ENCODE results near the gene KCNN4.
"Not testable (repeated sequence)": the region's sequence is repeated elsewhere in the genome, so short reads cannot be mapped to it uniquely, and the experiment has no call there.

The KCNN4 gene

DNA sequence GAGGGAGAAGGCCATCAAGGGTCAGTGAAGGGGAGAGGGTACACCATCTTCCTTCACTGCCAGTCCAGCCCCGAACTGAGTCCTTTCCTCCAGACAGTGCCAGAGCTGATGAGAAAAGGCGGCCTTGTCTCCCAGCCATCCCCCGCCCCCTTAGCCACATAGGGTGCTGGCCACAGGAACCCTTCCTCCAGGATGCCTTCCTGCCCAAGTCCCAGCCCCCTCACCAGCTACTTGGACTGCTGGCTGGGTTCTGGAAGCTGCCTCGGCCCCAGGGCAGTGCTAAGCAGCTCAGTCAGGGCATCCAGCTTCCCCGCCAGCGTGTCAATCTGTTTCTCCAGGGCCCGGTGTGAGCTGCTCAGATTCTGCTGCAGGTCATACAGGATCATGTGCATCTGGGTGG lies 13.5 kb downstream of the KCNN4 start:
- Histone ChIP-seq H3K4me3 (ENCODE audit: low read depth, low read length) (no peak overlapping the region), H3K9ac (ENCODE audit: low read depth, low read length) (no peak overlapping the region), H3K9me3 (ENCODE audit: control insufficient read depth, insufficient read depth, low read length) (no peaks in the 10 kb centered on the region), H3K4me1 (ENCODE audit: control insufficient read depth, insufficient read depth, low read length) (peaks cover 3% of the 10 kb centered on the region), H3K27me3 (ENCODE audit: control insufficient read depth, insufficient read depth, low read length) (peaks cover 20% of the 10 kb centered on the region), H3K36me3 (ENCODE audit: control insufficient read depth, insufficient read depth, low read length) (no peaks in the 10 kb centered on the region)

DNA sequence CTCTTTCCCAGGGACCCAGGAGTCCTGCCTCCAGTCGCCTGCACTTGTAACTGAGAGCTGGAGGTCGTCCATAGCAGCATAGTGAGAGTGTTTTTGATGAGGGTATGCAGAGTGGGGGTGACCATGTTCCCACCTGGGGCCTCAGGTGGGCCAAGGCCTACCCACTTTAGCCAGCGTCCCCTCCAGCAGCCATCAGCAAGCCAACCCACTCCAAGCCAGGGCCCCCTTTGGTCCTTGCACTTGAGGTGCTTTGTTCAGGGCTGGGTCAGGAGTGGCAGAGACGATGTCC lies 14.1 kb downstream of the KCNN4 start:
- Histone ChIP-seq H3K36me3 (ENCODE audit: control insufficient read depth, insufficient read depth, low read length) (no peaks in the 10 kb centered on the region), H3K4me3 (ENCODE audit: low read depth, low read length) (no peak overlapping the region), H3K9ac (ENCODE audit: low read depth, low read length) (no peak overlapping the region), H3K27me3 (ENCODE audit: control insufficient read depth, insufficient read depth, low read length) (peaks cover 14% of the 10 kb centered on the region), H3K9me3 (ENCODE audit: control insufficient read depth, insufficient read depth, low read length) (no peaks in the 10 kb centered on the region), H3K4me1 (ENCODE audit: control insufficient read depth, insufficient read depth, low read length) (peaks cover 3% of the 10 kb centered on the region)

DNA sequence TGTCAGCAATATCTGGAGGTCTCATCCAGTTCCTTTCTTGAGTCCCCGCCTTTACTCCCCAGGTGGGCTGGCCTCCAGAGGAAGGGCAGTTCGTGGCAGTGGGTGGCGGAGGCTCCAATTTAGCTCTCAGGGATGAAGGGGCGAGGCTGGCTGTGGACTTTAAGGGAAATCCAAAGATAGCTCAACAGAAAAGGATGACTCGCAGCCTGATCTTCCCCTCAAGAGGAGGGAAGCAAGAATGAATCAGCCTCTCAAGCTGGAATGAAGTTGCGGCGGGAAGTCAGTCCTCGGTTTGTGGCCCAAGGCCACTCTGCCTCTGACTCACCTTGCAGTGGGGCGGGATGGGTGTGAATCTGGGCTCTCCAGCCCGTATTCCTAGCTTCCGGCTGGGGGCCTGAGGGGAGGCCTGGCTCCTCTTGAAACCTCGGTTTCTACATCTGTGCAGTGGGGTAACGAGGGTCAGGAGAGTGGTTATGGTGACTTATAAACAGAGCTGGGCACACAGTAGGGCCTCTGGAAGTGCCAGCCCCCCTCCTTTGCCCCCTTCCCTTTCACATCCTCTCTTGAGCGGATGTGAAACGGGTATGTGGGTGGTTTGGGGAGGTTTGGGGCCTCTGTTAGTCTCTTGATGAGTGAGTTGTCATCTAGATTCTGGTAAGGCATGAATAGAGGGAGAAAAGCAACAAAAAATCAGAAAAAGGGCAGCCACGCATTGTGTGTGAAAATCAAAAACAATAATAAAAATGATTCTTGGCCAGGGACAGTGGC lies 15.5 kb downstream of the KCNN4 start:
- Histone ChIP-seq H3K36me3 (ENCODE audit: control insufficient read depth, insufficient read depth, low read length) (no peaks in the 10 kb centered on the region), H3K9me3 (ENCODE audit: control insufficient read depth, insufficient read depth, low read length) (no peaks in the 10 kb centered on the region), H3K4me1 (ENCODE audit: control insufficient read depth, insufficient read depth, low read length) (peaks cover 3% of the 10 kb centered on the region), H3K27me3 (ENCODE audit: control insufficient read depth, insufficient read depth, low read length) (peaks cover 4% of the 10 kb centered on the region), H3K9ac (ENCODE audit: low read depth, low read length) (no peak overlapping the region), H3K4me3 (ENCODE audit: low read depth, low read length) (no peak overlapping the region)

DNA sequence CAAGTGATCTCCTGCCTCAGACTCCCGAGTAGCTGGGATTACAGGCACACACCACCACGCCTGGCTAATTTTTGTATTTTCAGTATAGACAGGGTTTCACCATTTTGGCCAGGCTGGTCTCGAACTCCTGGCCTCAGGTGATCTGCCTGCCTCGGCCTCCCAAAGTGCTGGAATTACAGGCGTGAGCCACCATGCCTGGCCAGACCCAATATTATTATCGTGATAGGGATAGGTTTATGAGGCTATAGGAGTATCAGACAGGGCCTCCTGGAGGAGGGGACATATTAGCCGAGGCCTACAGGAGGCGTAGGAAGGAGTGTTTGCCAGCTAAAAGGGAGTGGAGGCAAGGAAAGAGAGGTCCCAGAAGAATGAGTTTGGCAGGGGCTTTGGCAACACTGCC lies 16.1 kb downstream of the KCNN4 start:
- not testable (repeated sequence) for H3K27me3 ChIP-seq (ENCODE audit: control insufficient read depth, insufficient read depth, low read length); H3K9ac ChIP-seq (ENCODE audit: low read depth, low read length); H3K4me3 ChIP-seq (ENCODE audit: low read depth, low read length); H3K36me3 ChIP-seq (ENCODE audit: control insufficient read depth, insufficient read depth, low read length); H3K4me1 ChIP-seq (ENCODE audit: control insufficient read depth, insufficient read depth, low read length); H3K9me3 ChIP-seq (ENCODE audit: control insufficient read depth, insufficient read depth, low read length)

DNA sequence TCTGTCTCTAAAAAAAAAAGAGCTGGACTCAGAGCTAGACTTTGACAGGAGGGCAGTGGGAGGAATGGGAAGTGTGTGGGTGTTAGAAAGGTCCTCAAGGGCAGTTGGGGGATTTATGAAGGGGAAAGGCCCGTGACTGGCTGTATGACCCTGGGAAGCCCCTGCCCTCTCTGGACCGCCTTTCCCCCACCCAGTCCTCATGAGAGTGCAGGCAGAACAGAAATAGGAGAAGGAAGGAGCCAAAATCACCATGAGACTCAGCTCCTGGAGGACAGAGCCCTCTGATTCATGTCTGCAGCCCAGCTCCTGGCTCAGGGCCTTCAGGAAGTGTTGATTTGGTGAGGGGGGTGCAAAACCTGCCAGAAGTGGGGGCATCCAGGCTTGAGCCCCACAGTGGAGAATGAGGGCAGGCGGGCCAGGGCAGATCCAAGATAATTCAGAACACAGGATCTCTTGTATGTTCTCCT lies 17.3 kb downstream of the KCNN4 start:
- Histone ChIP-seq H3K9me3 (ENCODE audit: control insufficient read depth, insufficient read depth, low read length) (no peaks in the 10 kb centered on the region), H3K27me3 (ENCODE audit: control insufficient read depth, insufficient read depth, low read length) (no peaks in the 10 kb centered on the region), H3K4me1 (ENCODE audit: control insufficient read depth, insufficient read depth, low read length) (peaks cover 7% of the 10 kb centered on the region), H3K36me3 (ENCODE audit: control insufficient read depth, insufficient read depth, low read length) (no peaks in the 10 kb centered on the region), H3K4me3 (ENCODE audit: low read depth, low read length) (no peak overlapping the region), H3K9ac (ENCODE audit: low read depth, low read length) (no peak overlapping the region)

DNA sequence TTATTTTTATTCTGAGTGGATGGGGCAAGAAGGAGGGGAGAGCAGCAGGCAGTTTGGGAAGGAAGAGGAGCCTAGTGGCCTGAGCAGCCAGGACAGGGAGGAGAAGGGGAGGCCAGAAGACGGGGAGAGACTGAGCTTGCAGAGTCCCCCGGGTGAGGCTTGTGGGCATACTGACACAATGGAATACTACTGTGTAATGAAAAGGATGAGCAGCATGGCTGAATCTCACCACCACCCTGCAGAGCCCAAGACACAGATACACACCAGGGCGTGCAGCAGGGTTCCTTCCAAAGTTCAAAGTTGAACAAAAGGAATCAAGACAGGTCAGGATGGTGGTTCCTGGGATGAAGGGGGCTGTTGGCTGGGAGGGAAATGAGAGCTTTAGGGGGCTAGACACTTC lies 18.0 kb downstream of the KCNN4 start:
- H3K4me1 ChIP-seq (ENCODE audit: control insufficient read depth, insufficient read depth, low read length), result peaks cover 7% of the 10 kb centered on the region
- no peaks in the 10 kb centered on the region for H3K36me3 ChIP-seq (ENCODE audit: control insufficient read depth, insufficient read depth, low read length)
- H3K4me3 ChIP-seq (ENCODE audit: low read depth, low read length), result no peak overlapping the region
- no peaks in the 10 kb centered on the region for H3K9me3 ChIP-seq (ENCODE audit: control insufficient read depth, insufficient read depth, low read length)
- H3K9ac ChIP-seq (ENCODE audit: low read depth, low read length), result no peak overlapping the region
- H3K27me3 ChIP-seq (ENCODE audit: control insufficient read depth, insufficient read depth, low read length), result no peaks in the 10 kb centered on the region

DNA sequence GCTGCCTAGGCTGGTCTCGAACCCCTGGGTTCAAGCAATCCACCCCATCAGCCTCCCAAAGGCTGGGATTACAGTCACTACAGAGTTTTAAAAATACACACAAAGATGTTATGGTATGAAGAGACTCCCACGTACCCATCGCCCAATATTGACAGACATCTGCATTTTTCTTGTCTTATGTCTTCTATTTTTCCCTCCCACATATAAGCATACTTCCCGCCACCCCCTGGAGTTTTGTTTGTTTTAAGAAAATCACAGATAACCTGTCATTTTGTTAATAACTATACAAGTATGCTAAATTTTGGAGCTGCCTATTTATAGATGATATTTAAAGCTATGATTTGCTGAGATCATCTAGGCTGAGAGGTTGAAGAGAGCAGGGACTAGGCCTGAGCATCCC lies 19.8 kb downstream of the KCNN4 start:
- Histone ChIP-seq H3K4me3 (ENCODE audit: low read depth, low read length) (no peak overlapping the region), H3K36me3 (ENCODE audit: control insufficient read depth, insufficient read depth, low read length) (no peaks in the 10 kb centered on the region), H3K9ac (ENCODE audit: low read depth, low read length) (no peak overlapping the region), H3K4me1 (ENCODE audit: control insufficient read depth, insufficient read depth, low read length) (peaks cover 4% of the 10 kb centered on the region), H3K27me3 (ENCODE audit: control insufficient read depth, insufficient read depth, low read length) (no peaks in the 10 kb centered on the region), H3K9me3 (ENCODE audit: control insufficient read depth, insufficient read depth, low read length) (no peaks in the 10 kb centered on the region)

DNA sequence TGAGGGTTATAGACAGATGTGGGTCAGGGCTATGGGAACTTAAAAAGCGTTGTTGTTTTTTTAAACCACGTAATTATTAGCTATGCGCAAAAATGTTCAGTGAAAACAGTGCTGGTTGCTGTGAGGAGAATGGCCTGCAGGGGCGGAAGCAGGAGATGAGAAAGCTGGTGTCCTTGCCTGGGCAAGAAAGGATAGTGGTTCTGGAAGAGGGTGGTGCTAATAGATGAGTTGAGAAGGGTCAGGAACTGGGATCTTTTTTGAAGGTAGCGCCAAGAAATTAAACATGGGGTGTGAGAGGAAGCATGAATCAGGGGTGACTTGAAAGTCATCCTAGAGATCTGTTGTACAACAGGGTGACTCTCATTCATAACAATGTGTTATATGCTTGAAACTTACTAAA lies 21.3 kb downstream of the KCNN4 start:
- Histone ChIP-seq H3K4me1 (ENCODE audit: control insufficient read depth, insufficient read depth, low read length) (peaks cover 4% of the 10 kb centered on the region), H3K4me3 (ENCODE audit: low read depth, low read length) (no peak overlapping the region), H3K9ac (ENCODE audit: low read depth, low read length) (no peak overlapping the region), H3K36me3 (ENCODE audit: control insufficient read depth, insufficient read depth, low read length) (no peaks in the 10 kb centered on the region), H3K27me3 (ENCODE audit: control insufficient read depth, insufficient read depth, low read length) (no peaks in the 10 kb centered on the region), H3K9me3 (ENCODE audit: control insufficient read depth, insufficient read depth, low read length) (no peaks in the 10 kb centered on the region)

DNA sequence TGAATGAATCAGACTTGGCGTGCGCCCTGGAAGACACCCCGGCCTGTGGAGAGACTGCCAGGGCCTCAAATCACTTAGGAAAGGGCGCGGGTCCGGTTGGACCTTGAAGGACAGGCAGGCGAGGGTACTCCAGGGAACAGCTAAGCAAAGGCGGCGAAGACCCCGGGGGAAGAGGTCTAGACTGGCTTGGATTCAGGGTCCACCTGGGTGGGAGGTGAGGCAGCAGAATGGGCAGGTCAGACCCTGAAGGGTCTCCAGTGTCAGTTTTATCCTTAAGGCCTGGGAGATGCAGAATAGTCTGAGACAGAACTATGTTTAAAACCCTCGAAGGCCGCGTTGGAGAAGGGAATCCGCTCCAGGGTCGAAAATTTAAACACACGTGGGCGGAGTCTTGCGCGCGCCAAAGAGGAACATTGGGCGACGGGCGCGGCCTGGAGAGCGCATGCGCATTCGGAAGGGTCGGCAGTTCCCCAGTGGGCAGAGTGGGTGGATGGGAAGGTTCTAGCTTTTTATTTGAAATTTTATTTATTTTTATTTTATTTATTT lies 25.4 kb downstream of the KCNN4 start:
- peaks cover 3% of the 10 kb centered on the region for H3K36me3 ChIP-seq (ENCODE audit: control insufficient read depth, insufficient read depth, low read length)
- peak overlapping the region; percentile 97 for H3K9ac ChIP-seq (ENCODE audit: low read depth, low read length)
- H3K27me3 ChIP-seq (ENCODE audit: control insufficient read depth, insufficient read depth, low read length), result no peaks in the 10 kb centered on the region
- peak overlapping the region; percentile 98 for H3K4me3 ChIP-seq (ENCODE audit: low read depth, low read length)
- H3K9me3 ChIP-seq (ENCODE audit: control insufficient read depth, insufficient read depth, low read length), result no peaks in the 10 kb centered on the region
- peaks cover 4% of the 10 kb centered on the region for H3K4me1 ChIP-seq (ENCODE audit: control insufficient read depth, insufficient read depth, low read length)

DNA sequence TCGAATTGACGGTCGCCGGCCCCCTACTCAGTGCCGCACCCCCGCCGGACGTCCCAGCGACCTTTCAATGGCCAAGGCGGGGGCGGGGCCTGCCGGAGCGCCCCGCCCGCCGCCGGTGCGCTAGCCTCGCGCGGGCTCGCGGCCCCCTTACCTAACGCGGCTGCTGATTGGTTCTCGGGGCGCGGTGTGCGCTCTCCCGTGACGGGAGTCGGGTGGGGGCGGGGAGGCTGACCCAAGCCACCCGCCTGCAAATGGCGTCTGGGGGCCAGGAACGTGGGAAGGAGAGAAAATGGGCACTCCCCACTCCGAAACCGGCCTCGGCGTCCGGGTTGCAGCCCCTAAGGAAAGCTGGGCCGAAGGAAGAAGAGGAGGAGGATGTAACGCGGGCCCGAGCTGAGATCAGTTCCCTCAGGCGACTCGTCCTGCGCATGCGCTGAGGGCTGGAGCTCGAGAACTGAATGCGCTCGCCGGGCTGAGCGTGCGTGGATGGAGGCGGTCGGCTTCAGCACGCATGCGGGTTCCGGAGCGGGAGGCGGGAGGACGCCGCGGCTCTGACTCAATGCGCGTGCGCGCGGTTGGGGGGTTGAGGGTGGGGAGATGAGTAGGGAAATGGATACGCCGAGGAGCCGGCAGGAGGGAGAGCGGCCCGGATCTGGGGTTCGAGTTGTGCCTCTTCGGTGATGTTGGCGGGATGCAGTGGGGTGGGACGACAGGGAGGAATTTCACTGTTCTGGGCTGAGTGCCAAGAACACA lies 26.1 kb downstream of the KCNN4 start, which contains the start of gene SMG9:
Gene SMG9, minus strand, starts transcription at position 460 of the 753 bp plus-strand sequence. CDS start 4,221 bp downstream, outside the sequence.
- Histone ChIP-seq H3K9ac (ENCODE audit: low read depth, low read length) (peak within 1 kb of the TSS; percentile 97), H3K27me3 (ENCODE audit: control insufficient read depth, insufficient read depth, low read length) (no peaks in the 10 kb centered on the region), H3K36me3 (ENCODE audit: control insufficient read depth, insufficient read depth, low read length) (peaks cover 3% of the 10 kb centered on the region), H3K4me1 (ENCODE audit: control insufficient read depth, insufficient read depth, low read length) (peaks cover 4% of the 10 kb centered on the region), H3K4me3 (ENCODE audit: low read depth, low read length) (peak within 1 kb of the TSS; percentile 98), H3K9me3 (ENCODE audit: control insufficient read depth, insufficient read depth, low read length) (no peaks in the 10 kb centered on the region)

DNA sequence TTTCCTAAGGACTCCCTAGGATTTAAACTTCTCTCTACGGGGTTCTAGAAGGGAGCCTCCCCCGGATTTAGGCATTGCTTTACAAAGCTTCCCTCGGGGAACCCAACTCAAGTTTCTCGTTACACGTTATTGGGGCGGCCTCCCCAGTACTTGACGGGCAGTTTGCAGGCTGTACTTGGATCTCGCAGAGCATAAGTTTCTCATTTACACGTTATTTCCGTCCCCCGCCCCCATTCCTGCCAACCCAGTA lies 26.6 kb downstream of the KCNN4 start:
- Histone ChIP-seq H3K4me3 (ENCODE audit: low read depth, low read length) (peak overlapping the region; percentile 98), H3K4me1 (ENCODE audit: control insufficient read depth, insufficient read depth, low read length) (peaks cover 2% of the 10 kb centered on the region), H3K9me3 (ENCODE audit: control insufficient read depth, insufficient read depth, low read length) (no peaks in the 10 kb centered on the region), H3K9ac (ENCODE audit: low read depth, low read length) (peak overlapping the region; percentile 65), H3K27me3 (ENCODE audit: control insufficient read depth, insufficient read depth, low read length) (no peaks in the 10 kb centered on the region), H3K36me3 (ENCODE audit: control insufficient read depth, insufficient read depth, low read length) (peaks cover 3% of the 10 kb centered on the region)

DNA sequence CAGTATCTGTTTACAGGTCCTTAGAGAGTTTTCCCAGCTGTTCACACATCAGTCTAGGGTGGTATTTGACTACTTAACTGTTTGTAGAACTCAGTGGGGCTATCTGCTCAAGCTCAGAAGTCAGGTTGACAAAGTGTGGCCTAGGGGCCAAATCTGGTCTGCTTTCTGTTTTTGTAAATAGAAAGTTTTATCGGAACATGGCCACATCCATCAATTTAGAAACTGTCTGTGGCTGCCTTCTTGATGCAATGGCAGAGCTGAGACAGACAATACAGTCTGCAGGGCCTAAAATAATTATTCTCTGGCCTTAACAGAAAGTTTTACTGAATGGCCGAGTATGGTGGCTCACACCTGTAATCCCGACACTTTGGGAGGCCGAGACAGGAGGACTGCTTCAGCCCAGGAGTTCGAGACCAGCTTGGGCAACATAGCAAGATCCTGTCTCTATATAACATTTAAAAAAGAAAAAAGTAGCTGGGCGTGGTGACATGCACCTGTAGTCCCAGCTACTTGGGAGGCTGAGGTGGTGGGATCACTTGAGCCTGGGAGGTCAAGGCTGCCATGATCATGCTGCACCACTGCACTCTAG lies 28.4 kb downstream of the KCNN4 start:
- Histone ChIP-seq H3K4me1 (ENCODE audit: control insufficient read depth, insufficient read depth, low read length) (no peaks in the 10 kb centered on the region), H3K9ac (ENCODE audit: low read depth, low read length) (no peak overlapping the region), H3K9me3 (ENCODE audit: control insufficient read depth, insufficient read depth, low read length) (no peaks in the 10 kb centered on the region), H3K4me3 (ENCODE audit: low read depth, low read length) (no peak overlapping the region), H3K27me3 (ENCODE audit: control insufficient read depth, insufficient read depth, low read length) (no peaks in the 10 kb centered on the region), H3K36me3 (ENCODE audit: control insufficient read depth, insufficient read depth, low read length) (peaks cover 4% of the 10 kb centered on the region)

All from iPS-15b (cell line).